PFSK-1 (cell line): ENCODE results near the gene PCBP3.

Source experiments
- FOXP2 ChIP-seq: optimal IDR thresholded peaks from 2 replicates; pipeline ENCODE3; 2011; ENCODE audit warnings: borderline replicate concordance, control low read depth, inconsistent platforms; ENCODE audit not compliant: insufficient read depth; ENCODE audit errors: extremely low read length, extremely low read depth
- POLR2AphosphoS5 ChIP-seq: IDR thresholded peaks from 2 replicates; pipeline ENCODE4 v1.6.1; 2012; ENCODE audit warnings: low read depth, mild to moderate bottlenecking, control low read depth, low read length, moderate library complexity
- SIN3A ChIP-seq: IDR thresholded peaks from 2 replicates; pipeline ENCODE4 v1.6.1; 2012; ENCODE audit warnings: mild to moderate bottlenecking, low read length, moderate library complexity, borderline replicate concordance; ENCODE audit not compliant: insufficient read depth
- TAF1 ChIP-seq: IDR thresholded peaks from 2 replicates; pipeline ENCODE4 v1.6.1; 2012; ENCODE audit warnings: low read length, control low read depth, borderline replicate concordance; ENCODE audit not compliant: insufficient read depth
- TF ChIP-seq, protein P1 (sequence below), 2 experiments: IDR thresholded peaks; 2 replicates each; pipeline versions ENCODE4 v1.6.1 to v1.8.0; 2011 to 2012; ENCODE audit warnings: low read depth in 2 of 2, low read length in 2 of 2, control low read depth in 1 of 2, inconsistent platforms in 1 of 2, mild to moderate bottlenecking in 1 of 2, moderate library complexity in 1 of 2; ENCODE audit not compliant: insufficient read depth in 1 of 2

DNA sequence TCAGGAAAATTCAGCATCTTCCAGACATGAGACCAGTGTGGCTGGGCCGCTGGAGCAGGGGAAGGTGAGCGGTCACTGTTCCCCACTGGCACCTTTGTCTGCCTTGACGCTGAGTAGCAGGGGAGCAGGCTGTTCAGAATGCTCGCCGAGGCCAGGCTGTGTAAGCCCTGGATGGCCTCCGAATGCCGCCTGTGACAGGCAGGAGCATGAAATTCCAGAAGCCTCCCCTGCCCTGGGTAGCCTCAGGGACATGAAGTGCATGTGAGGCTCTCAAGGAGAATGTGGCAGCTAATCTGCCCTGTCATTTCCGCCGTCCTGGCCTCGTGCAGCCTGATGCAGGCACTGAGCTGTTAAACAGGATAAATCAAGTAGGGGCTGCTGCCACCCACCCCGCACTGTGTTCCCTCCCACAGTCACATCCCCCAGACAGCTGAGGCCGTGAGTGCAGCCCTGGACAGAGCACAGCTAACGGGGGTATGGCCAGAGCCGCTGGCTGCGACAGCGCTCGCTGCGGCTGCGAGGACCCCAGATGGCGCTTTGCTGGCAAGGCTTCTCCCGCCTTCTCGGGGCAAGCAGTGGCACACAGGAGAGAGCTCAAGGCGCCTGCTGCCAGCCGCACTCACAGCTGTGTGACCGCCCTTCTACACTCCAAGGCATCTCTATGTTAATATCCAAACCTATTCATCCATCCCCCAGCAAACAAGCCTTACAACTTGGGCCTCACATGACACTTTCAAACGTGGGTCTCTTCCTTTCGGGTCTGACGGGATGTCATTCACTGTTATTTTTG, 233.1 kb downstream of the PCBP3 start:
- no peak for TF ChIP-seq POLR2AphosphoS5
- TF ChIP-seq, protein P1, sequence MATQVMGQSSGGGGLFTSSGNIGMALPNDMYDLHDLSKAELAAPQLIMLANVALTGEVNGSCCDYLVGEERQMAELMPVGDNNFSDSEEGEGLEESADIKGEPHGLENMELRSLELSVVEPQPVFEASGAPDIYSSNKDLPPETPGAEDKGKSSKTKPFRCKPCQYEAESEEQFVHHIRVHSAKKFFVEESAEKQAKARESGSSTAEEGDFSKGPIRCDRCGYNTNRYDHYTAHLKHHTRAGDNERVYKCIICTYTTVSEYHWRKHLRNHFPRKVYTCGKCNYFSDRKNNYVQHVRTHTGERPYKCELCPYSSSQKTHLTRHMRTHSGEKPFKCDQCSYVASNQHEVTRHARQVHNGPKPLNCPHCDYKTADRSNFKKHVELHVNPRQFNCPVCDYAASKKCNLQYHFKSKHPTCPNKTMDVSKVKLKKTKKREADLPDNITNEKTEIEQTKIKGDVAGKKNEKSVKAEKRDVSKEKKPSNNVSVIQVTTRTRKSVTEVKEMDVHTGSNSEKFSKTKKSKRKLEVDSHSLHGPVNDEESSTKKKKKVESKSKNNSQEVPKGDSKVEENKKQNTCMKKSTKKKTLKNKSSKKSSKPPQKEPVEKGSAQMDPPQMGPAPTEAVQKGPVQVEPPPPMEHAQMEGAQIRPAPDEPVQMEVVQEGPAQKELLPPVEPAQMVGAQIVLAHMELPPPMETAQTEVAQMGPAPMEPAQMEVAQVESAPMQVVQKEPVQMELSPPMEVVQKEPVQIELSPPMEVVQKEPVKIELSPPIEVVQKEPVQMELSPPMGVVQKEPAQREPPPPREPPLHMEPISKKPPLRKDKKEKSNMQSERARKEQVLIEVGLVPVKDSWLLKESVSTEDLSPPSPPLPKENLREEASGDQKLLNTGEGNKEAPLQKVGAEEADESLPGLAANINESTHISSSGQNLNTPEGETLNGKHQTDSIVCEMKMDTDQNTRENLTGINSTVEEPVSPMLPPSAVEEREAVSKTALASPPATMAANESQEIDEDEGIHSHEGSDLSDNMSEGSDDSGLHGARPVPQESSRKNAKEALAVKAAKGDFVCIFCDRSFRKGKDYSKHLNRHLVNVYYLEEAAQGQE (IDR thresholded peaks at IDR 0.05; ENCODE audit: insufficient read depth in 1 of 2, low read depth in 2 of 2, low read length in 2 of 2), result no peak
- TF ChIP-seq TAF1, result no peak
- no peak for TF ChIP-seq SIN3A
- TF ChIP-seq FOXP2, result no peak
